ENCODE measurements around the gene CEL. TPM values are rescaled to one million over a fixed set of nuclear protein-coding genes. Genes with fewer than 3 reads are reported as not detected.

Gene CEL
- total RNA-seq, 2 donors from 2014 or later = 0.78 to 5.3 TPM

- H3K4me3 ChIP-seq = peak overlapping the region; percentile 9
- no peak for DNase-seq (ENCODE audit: low spot score)
Observed at GRCh38 chr9:133113163-133113948, 51.6 kb downstream of the CEL start.

DNA sequence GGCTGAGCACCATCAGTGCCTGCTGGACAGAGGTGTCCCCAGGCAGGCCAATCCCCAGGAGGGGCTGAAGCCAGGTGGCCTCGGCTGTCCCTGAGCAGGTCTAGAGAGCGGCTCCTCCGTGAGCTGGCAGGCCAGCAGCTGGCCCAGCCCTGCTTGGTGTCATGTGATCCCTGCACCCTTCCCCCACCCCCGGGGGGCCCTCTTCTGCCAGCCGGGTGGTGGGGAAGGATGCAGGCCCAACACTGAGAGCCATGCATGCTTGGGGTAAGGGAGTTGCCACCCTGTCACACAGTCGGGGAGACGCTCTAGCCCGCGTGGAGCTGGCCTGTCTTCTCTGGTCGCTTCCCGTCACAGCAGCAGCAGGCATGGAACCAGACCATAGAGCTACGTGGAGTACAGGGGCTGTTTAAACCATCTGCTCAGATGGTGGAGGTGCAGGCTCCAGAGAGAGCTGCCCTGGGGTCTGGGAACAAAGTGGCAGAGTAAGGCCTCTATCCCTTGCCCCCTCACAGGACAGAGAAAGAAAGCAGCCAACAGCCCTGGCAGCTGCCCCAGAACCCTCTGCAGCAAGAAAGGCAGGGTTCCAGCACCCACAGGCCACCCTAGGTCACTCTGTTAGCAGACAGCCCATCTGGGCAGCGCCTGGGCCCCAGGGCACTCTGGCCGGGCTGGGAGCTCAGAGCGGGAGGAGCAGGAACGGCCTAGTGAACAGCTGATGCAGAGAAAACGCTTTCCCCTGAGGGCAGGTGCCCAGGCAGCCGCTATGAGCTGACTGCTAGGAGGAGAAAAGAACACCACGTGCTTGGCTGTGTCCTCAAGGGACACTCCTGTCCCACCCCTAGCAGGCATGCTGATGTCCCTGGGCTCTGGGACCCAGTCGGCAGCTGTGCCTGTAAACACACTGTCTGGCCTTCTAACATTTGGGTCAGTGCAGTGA, 52.4 kb downstream of the CEL start:
- Histone ChIP-seq H3K36me3 (peaks cover 10% of the 10 kb centered on the region), H3K9me3 (no peaks in the 10 kb centered on the region), H3K4me1 (ENCODE audit: control insufficient read depth in 1 of 2, low read depth in 2 of 2) (peaks cover 29 to 53% of the 10 kb centered on the region in 2 donors), H3K4me3 (peak overlapping the region; percentile 9), H3K27ac (peak overlapping the region; percentile 22 to 54), H3K27me3 (replicated peaks; ENCODE audit: insufficient read depth) (no peaks in the 10 kb centered on the region)
- DNase-seq (ENCODE audit: low spot score) (no peak), ATAC-seq (ENCODE audit: insufficient number of reproducible peaks, low FRiP score, low read depth) (no peak)
- TF ChIP-seq, protein P1, sequence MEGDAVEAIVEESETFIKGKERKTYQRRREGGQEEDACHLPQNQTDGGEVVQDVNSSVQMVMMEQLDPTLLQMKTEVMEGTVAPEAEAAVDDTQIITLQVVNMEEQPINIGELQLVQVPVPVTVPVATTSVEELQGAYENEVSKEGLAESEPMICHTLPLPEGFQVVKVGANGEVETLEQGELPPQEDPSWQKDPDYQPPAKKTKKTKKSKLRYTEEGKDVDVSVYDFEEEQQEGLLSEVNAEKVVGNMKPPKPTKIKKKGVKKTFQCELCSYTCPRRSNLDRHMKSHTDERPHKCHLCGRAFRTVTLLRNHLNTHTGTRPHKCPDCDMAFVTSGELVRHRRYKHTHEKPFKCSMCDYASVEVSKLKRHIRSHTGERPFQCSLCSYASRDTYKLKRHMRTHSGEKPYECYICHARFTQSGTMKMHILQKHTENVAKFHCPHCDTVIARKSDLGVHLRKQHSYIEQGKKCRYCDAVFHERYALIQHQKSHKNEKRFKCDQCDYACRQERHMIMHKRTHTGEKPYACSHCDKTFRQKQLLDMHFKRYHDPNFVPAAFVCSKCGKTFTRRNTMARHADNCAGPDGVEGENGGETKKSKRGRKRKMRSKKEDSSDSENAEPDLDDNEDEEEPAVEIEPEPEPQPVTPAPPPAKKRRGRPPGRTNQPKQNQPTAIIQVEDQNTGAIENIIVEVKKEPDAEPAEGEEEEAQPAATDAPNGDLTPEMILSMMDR (IDR thresholded peaks at IDR 0.05) = no peak

More at GRCh38 chr9:133113163-133113948, 51.6 kb downstream of the CEL start:
- H3K27me3 ChIP-seq (replicated peaks; ENCODE audit: insufficient read depth) = no peaks in the 10 kb centered on the region
- no peaks in the 10 kb centered on the region for H3K9me3 ChIP-seq
- no peak for ATAC-seq (ENCODE audit: insufficient number of reproducible peaks, low FRiP score, low read depth)
- peak overlapping the region; percentile 22 to 54 for H3K27ac ChIP-seq
- H3K4me1 ChIP-seq (ENCODE audit: control insufficient read depth in 1 of 2, low read depth in 2 of 2) = peaks cover 24 to 44% of the 10 kb centered on the region in 2 donors
- TF ChIP-seq, protein P1 (IDR thresholded peaks at IDR 0.05) = no peak
- peaks cover 18% of the 10 kb centered on the region for H3K36me3 ChIP-seq

- H3K27me3 ChIP-seq (replicated peaks; ENCODE audit: insufficient read depth) = no peaks in the 10 kb centered on the region
- no peaks in the 10 kb centered on the region for H3K9me3 ChIP-seq
- DNase-seq (ENCODE audit: low spot score) (no peak), ATAC-seq (ENCODE audit: insufficient number of reproducible peaks, low FRiP score, low read depth) (no peak)
- H3K27ac ChIP-seq = peak overlapping the region; percentile 22 to 54
- H3K4me3 ChIP-seq = no peak overlapping the region
- TF ChIP-seq, protein P1 (IDR thresholded peaks at IDR 0.05) = no peak
- H3K36me3 ChIP-seq = peaks cover 2% of the 10 kb centered on the region
- peaks cover 37 to 61% of the 10 kb centered on the region in 2 donors for H3K4me1 ChIP-seq (ENCODE audit: control insufficient read depth in 1 of 2, low read depth in 2 of 2)
Observed at GRCh38 chr9:133114886-133115603, 53.3 kb downstream of the CEL start.

DNA sequence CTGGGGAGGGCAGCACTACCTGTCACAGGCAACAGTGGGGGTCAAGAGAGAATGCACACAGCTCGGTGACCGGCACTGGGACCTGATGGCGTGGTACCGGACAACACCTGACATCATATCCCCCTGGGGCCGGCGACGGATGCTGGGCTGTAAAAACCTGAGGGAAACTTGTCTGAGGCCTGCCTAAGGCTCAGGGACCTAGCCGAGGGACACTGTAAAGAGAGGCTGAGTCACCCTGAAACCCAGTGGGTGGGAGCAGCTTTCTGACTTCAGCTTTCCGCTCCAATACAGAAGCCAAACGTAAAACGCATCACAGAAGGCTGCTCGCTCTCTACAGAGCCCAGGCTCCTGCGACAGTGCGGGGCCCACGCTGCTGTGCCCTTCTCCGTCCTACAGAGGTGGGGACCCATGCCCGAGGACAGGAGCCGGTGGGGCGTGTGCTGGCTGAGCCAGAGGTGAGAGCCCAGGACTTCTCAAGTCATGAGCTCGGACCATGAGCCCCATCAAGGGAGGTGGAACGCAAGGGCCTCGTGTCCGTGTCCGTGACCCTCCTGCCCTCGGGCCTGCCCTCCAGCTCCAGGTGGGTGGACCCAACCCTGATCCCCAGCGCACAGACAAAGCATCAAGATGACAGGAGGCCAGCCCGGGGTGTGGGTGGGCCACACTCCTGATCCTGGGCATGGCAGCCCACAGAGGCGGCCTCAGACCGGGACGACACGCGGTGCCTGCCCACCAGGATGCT, 54.0 kb downstream of the CEL start:
- Histone ChIP-seq H3K36me3 (no peaks in the 10 kb centered on the region), H3K9me3 (no peaks in the 10 kb centered on the region), H3K4me1 (ENCODE audit: control insufficient read depth in 1 of 2, low read depth in 2 of 2) (peaks cover 37 to 66% of the 10 kb centered on the region in 2 donors), H3K4me3 (no peak overlapping the region), H3K27me3 (replicated peaks; ENCODE audit: insufficient read depth) (no peaks in the 10 kb centered on the region), H3K27ac (no peak overlapping the region)
- TF ChIP-seq, protein P1 (IDR thresholded peaks at IDR 0.05) = no peak
- DNase-seq (ENCODE audit: low spot score) = no peak
- no peak for ATAC-seq (ENCODE audit: insufficient number of reproducible peaks, low FRiP score, low read depth)

All from thoracic aorta (tissue), 2 donors.